HepG2 (cell line): Measurements from ENCODE around the gene CCDC117. TPM values are rescaled to one million over a fixed set of nuclear protein-coding genes. Genes with fewer than 3 reads are reported as not detected.
A peak's percentile ranks its signal among the peaks of the same experiment; 100 is the strongest.

Experiments
- ARNTL ChIP-seq: sonication (generic); formaldehyde crosslinking; IDR thresholded peaks from 2 replicates; pipeline ENCODE4 v1.4.0; 2020; ENCODE audit warnings: mild to moderate bottlenecking, missing genetic modification reagents
- ASH2L ChIP-seq: fragments of 300-600, 200-600 bp; sonication (generic); IDR thresholded peaks from 2 replicates; pipeline ENCODE4 v1.7.0; 2017; ENCODE audit warnings: low read depth, mild to moderate bottlenecking, moderate library complexity, mixed read lengths, low read length; ENCODE audit not compliant: insufficient read length
- ETV6 ChIP-seq: sonication (generic); formaldehyde crosslinking; conservative IDR thresholded peaks from 2 replicates; pipeline ENCODE4 v1.4.0; 2020; ENCODE audit warnings: missing genetic modification reagents
- GATA4 ChIP-seq: sonication (generic); IDR thresholded peaks from 2 replicates; pipeline ENCODE4 v1.6.1; 2016; ENCODE audit warnings: antibody characterized with exemption, low read depth, borderline replicate concordance
- GFI1 ChIP-seq: sonication (generic); formaldehyde crosslinking; IDR thresholded peaks from 2 replicates; pipeline ENCODE4 v1.5.0; 2020; ENCODE audit warnings: missing genetic modification reagents, mild to moderate bottlenecking, borderline replicate concordance
- MAFF ChIP-seq: IDR thresholded peaks from 2 replicates; pipeline ENCODE4 v1.6.1; 2011; ENCODE audit warnings: low read depth, low read length, improper control_type of control experiment
- MTA3 ChIP-seq: sonication (generic); formaldehyde crosslinking; IDR thresholded peaks from 2 replicates; pipeline ENCODE4 v1.4.0; 2020; ENCODE audit warnings: missing genetic modification reagents
- MZF1 ChIP-seq: sonication (generic); formaldehyde crosslinking; IDR thresholded peaks from 2 replicates; pipeline ENCODE4 v1.8.1; 2023; ENCODE audit warnings: mild to moderate bottlenecking, missing genetic modification reagents, borderline replicate concordance
- ONECUT2 ChIP-seq: sonication (generic); formaldehyde crosslinking; IDR thresholded peaks from 2 replicates; pipeline ENCODE4 v1.4.0; 2020; ENCODE audit warnings: missing genetic modification reagents
- RAD21 ChIP-seq: fragments of 450-650 bp; formaldehyde crosslinking; IDR thresholded peaks from 2 replicates; pipeline ENCODE4 v1.5.0; 2020; ENCODE audit warnings: mild to moderate bottlenecking
- SMC3 ChIP-seq: IDR thresholded peaks from 2 replicates; pipeline ENCODE4 v1.6.1; 2011; ENCODE audit warnings: low read length, improper control_type of control experiment
- WIZ ChIP-seq: sonication (generic); formaldehyde crosslinking; IDR thresholded peaks from 2 replicates; pipeline ENCODE4 v1.5.1; 2020; ENCODE audit warnings: mild to moderate bottlenecking, missing genetic modification reagents
- ZNF124 ChIP-seq: sonication (generic); formaldehyde crosslinking; IDR thresholded peaks from 2 replicates; pipeline ENCODE4 v1.4.0; 2020; ENCODE audit warnings: missing genetic modification reagents
- ZNF292 ChIP-seq: sonication (generic); formaldehyde crosslinking; IDR thresholded peaks from 2 replicates; pipeline ENCODE4 v1.8.1; 2022; ENCODE audit warnings: mild to moderate bottlenecking, low read depth, missing genetic modification reagents, borderline replicate concordance
- ZNF317 ChIP-seq: sonication (generic); formaldehyde crosslinking; IDR thresholded peaks from 2 replicates; pipeline ENCODE4 v1.5.0; 2020; ENCODE audit warnings: mild to moderate bottlenecking, missing genetic modification reagents
- ZNF350 ChIP-seq: sonication (generic); formaldehyde crosslinking; IDR thresholded peaks from 2 replicates; pipeline ENCODE4 v1.4.0; 2020; ENCODE audit warnings: mild to moderate bottlenecking, low read depth, missing genetic modification reagents, borderline replicate concordance
- ZNF644 ChIP-seq: IDR thresholded peaks from 2 replicates; pipeline ENCODE4 v1.6.1; 2016; ENCODE audit warnings: low read depth
- polyA plus RNA-seq, 8 experiments: library from polyadenylated mRNA; depleted of rRNA in 3 of 8; stranded (reverse) in 7 of 8; unstranded in 1 of 8; fragments of >200 nt; fragmentation: Illumina TruSeq in 4 of 8; extraction: Trizol in 4 of 8; gene quantifications; 2 replicates each; pipeline versions ENCODE4 v1.2.1 to v1.2.3, GENCODE V29; 2011 to 2016; ENCODE audit warnings: low read depth in 4 of 8, missing spikeins in 1 of 8, mixed read lengths in 1 of 8; ENCODE audit not compliant: insufficient read depth in 1 of 8
- total RNA-seq, 5 experiments: library from RNA; depleted of rRNA; stranded (reverse); fragments of >200 nt; fragmentation: Illumina TruSeq; extraction: Trizol; gene quantifications; 2 replicates each; pipeline ENCODE4 v1.2.3, GENCODE V29; 2016; ENCODE audit warnings: low read depth in 1 of 5
- TF ChIP-seq, protein P1 (sequence below): sonication (generic); formaldehyde crosslinking; IDR thresholded peaks from 2 replicates; pipeline ENCODE4 v1.4.0; 2020; ENCODE audit warnings: low read depth, missing genetic modification reagents
- TF ChIP-seq, protein P2 (sequence below): sonication (generic); formaldehyde crosslinking; IDR thresholded peaks from 2 replicates; pipeline ENCODE4 v1.4.0; 2020; ENCODE audit warnings: missing genetic modification reagents
- TF ChIP-seq, protein P3 (sequence below): sonication (generic); formaldehyde crosslinking; conservative IDR thresholded peaks from 2 replicates; pipeline ENCODE4 v1.8.0; 2022; ENCODE audit warnings: mild to moderate bottlenecking, moderate library complexity, missing genetic modification reagents

The CCDC117 gene
- total and polyA plus RNA-seq, 2 of the 13 experiments (the other 11 are each of a cell fraction or from before 2014, with no cell fraction given): 12.6 to 34.2 TPM

DNA sequence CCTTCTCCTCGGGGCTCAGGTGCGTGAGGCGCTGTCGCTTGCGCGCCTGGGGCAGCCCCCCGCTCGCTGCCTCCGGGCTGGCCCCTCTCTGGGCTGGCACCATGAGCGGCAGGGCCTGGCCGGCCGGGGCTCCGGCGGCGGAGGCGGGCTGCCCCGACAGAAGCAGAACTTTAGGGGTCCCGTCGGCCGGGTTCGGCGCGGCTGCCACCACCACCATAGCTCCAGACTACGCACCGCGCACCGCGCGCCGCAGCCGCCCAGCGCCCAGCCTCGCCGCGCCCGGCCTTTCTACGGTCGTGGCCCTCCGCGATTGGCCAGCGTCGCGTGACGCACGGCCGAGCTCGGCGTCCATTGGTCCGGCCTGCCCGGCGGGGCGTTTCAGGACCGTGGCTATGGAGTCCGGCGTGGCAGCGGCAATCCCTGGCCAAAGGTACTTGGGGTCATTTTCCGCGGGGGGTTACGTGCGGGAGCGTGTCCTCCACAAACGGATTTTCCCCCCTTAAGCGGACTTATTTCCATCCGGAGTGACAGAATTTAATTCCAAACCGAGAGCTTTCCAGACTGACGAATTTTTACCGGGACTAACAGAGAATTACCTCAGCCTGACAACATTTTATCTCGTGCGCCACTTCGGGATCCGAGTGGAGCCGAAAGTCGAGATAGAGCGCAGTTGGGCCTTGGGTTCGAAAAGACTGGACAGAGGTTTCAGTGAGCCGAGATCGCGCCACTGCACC lies 28.0 kb downstream of the CCDC117 start, which contains the start of gene XBP1 (continued):
- TF ChIP-seq SMC3 (no peak), ZNF292 (CRISPR knock-in tag) (no peak), ZNF644 (no peak), ASH2L (peak; percentile 70), MZF1 (no peak), GFI1 (CRISPR knock-in tag) (no peak), ARNTL (CRISPR knock-in tag) (peak; percentile 89; the same call in 1 of the 2 replicates), ZNF350 (CRISPR knock-in tag) (no peak), WIZ (no peak), GATA4 (0 out of 2 replicates have a peak, but pooled peaks have one; percentile 30), ETV6 (CRISPR knock-in tag) (no peak), ZNF124 (peak; percentile 18; the same call in 1 of the 2 replicates), MTA3 (CRISPR knock-in tag) (no peak), MAFF (no peak), ZNF317 (CRISPR knock-in tag) (no peak), ONECUT2 (no peak), RAD21 (CRISPR knock-in tag) (peak; percentile 49; the same call in 1 of the 2 replicates)
- TF ChIP-seq, protein P1, sequence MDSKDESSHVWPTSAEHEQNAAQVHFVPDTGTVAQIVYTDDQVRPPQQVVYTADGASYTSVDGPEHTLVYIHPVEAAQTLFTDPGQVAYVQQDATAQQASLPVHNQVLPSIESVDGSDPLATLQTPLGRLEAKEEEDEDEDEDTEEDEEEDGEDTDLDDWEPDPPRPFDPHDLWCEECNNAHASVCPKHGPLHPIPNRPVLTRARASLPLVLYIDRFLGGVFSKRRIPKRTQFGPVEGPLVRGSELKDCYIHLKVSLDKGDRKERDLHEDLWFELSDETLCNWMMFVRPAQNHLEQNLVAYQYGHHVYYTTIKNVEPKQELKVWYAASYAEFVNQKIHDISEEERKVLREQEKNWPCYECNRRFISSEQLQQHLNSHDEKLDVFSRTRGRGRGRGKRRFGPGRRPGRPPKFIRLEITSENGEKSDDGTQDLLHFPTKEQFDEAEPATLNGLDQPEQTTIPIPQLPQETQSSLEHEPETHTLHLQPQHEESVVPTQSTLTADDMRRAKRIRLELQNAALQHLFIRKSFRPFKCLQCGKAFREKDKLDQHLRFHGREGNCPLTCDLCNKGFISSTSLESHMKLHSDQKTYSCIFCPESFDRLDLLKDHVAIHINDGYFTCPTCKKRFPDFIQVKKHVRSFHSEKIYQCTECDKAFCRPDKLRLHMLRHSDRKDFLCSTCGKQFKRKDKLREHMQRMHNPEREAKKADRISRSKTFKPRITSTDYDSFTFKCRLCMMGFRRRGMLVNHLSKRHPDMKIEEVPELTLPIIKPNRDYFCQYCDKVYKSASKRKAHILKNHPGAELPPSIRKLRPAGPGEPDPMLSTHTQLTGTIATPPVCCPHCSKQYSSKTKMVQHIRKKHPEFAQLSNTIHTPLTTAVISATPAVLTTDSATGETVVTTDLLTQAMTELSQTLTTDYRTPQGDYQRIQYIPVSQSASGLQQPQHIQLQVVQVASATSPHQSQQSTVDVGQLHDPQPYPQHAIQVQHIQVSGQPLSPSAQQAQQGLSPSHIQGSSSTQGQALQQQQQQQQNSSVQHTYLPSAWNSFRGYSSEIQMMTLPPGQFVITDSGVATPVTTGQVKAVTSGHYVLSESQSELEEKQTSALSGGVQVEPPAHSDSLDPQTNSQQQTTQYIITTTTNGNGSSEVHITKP (CRISPR knock-in tag): no peak
- TF ChIP-seq, protein P2, sequence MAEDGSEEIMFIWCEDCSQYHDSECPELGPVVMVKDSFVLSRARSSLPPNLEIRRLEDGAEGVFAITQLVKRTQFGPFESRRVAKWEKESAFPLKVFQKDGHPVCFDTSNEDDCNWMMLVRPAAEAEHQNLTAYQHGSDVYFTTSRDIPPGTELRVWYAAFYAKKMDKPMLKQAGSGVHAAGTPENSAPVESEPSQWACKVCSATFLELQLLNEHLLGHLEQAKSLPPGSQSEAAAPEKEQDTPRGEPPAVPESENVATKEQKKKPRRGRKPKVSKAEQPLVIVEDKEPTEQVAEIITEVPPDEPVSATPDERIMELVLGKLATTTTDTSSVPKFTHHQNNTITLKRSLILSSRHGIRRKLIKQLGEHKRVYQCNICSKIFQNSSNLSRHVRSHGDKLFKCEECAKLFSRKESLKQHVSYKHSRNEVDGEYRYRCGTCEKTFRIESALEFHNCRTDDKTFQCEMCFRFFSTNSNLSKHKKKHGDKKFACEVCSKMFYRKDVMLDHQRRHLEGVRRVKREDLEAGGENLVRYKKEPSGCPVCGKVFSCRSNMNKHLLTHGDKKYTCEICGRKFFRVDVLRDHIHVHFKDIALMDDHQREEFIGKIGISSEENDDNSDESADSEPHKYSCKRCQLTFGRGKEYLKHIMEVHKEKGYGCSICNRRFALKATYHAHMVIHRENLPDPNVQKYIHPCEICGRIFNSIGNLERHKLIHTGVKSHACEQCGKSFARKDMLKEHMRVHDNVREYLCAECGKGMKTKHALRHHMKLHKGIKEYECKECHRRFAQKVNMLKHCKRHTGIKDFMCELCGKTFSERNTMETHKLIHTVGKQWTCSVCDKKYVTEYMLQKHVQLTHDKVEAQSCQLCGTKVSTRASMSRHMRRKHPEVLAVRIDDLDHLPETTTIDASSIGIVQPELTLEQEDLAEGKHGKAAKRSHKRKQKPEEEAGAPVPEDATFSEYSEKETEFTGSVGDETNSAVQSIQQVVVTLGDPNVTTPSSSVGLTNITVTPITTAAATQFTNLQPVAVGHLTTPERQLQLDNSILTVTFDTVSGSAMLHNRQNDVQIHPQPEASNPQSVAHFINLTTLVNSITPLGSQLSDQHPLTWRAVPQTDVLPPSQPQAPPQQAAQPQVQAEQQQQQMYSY (CRISPR knock-in tag): no peak
- TF ChIP-seq, protein P3, sequence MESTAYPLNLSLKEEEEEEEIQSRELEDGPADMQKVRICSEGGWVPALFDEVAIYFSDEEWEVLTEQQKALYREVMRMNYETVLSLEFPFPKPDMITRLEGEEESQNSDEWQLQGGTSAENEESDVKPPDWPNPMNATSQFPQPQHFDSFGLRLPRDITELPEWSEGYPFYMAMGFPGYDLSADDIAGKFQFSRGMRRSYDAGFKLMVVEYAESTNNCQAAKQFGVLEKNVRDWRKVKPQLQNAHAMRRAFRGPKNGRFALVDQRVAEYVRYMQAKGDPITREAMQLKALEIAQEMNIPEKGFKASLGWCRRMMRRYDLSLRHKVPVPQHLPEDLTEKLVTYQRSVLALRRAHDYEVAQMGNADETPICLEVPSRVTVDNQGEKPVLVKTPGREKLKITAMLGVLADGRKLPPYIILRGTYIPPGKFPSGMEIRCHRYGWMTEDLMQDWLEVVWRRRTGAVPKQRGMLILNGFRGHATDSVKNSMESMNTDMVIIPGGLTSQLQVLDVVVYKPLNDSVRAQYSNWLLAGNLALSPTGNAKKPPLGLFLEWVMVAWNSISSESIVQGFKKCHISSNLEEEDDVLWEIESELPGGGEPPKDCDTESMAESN (CRISPR knock-in tag): peak; percentile 64; the same call in 1 of the 2 replicates
